Omental fat pad (tissue), 4 donors: ENCODE data around the gene IPCEF1. TPM values are rescaled to one million over a fixed set of nuclear protein-coding genes. Genes with fewer than 3 reads are reported as not detected.

Source experiments
- ATAC-seq: fragments of 150-250 bp; one replicate; pipeline ENCODE4 v1.9.1; 2016; ENCODE audit warnings: mild to moderate bottlenecking, moderate library complexity; ENCODE audit not compliant: low FRiP score
- DNase-seq: peaks from one replicate; pipeline ENCODE4 v3.0.0-alpha.2; 2019; ENCODE audit warnings: low spot score
- CTCF ChIP-seq, 3 donors: fragments of 450-650 bp; IDR thresholded peaks; one replicate each; pipeline ENCODE4 v1.5.1; 2016 to 2017; ENCODE audit warnings: antibody characterized with exemption in 3 of 3, mild to moderate bottlenecking in 3 of 3, moderate library complexity in 2 of 3
- total RNA-seq, 4 donors: library from RNA; depleted of rRNA; stranded (reverse); fragments of >200 nt; gene quantifications; one replicate each; pipeline ENCODE4 v1.1.0, GENCODE V29; 2016

IPCEF1 gene
- total RNA-seq, 4 donors from 2014 or later, result 0.84 to 9.2 (median 2.7) TPM

GRCh38 chr6:154298297-154298696, 58.3 kb downstream of the IPCEF1 start:
- DNase-seq (no peak), ATAC-seq (no peak)
- TF ChIP-seq CTCF (IDR thresholded peaks at IDR 0.05), result no peak

- ATAC-seq (no peak), DNase-seq (no peak)
- no peak for TF ChIP-seq CTCF (IDR thresholded peaks at IDR 0.05)
Measured at GRCh38 chr6:154297721-154298120, 58.9 kb downstream of the IPCEF1 start.

GRCh38 chr6:154297210-154297609, 59.4 kb downstream of the IPCEF1 start:
- no peak for ATAC-seq
- no peak for DNase-seq
- TF ChIP-seq CTCF (IDR thresholded peaks at IDR 0.05), result no peak

GRCh38 chr6:154295733-154296132, 60.9 kb downstream of the IPCEF1 start:
- DNase-seq (no peak), ATAC-seq (no peak)
- TF ChIP-seq CTCF (IDR thresholded peaks at IDR 0.05), result no peak

- no peak for TF ChIP-seq CTCF (IDR thresholded peaks at IDR 0.05)
- no peak for ATAC-seq
- DNase-seq, result no peak
Measured at GRCh38 chr6:154292855-154293519, 63.6 kb downstream of the IPCEF1 start.

GRCh38 chr6:154292066-154292465, 64.5 kb downstream of the IPCEF1 start:
- DNase-seq (no peak), ATAC-seq (no peak)
- no peak for TF ChIP-seq CTCF (IDR thresholded peaks at IDR 0.05)

- TF ChIP-seq CTCF (IDR thresholded peaks at IDR 0.05), result no peak
- ATAC-seq (no peak), DNase-seq (no peak)
Measured at GRCh38 chr6:154289818-154290508, 66.6 kb downstream of the IPCEF1 start.
